Activated CD4-positive, CD25-positive, alpha-beta regulatory T cell treated with anti-CD3 and anti-CD28 coated beads, Interleukin-2, amount 50 U/mL, for 72 hours (primary cell): ENCODE measurements around the gene GPR78.

ENCODE experiments used
- DNase-seq: peaks from one replicate; pipeline ENCODE4 v3.0.0; 2021

GPR78 gene

GRCh38 chr4:8587469-8588195 is 7.4 kb downstream of the GPR78 start:
- no peak for DNase-seq

- DNase-seq: no peak
Measured at GRCh38 chr4:8588196-8588470, 7.9 kb downstream of the GPR78 start.

- DNase-seq: no peak
Measured at GRCh38 chr4:8589336-8589735, 9.1 kb downstream of the GPR78 start.

- DNase-seq: no peak
Measured at GRCh38 chr4:8589823-8590545, 9.8 kb downstream of the GPR78 start.

- DNase-seq: no peak
Measured at GRCh38 chr4:8590546-8590880, 10.3 kb downstream of the GPR78 start.

- DNase-seq: no peak
Measured at GRCh38 chr4:8591114-8591513, 10.9 kb downstream of the GPR78 start.

- no peak for DNase-seq
Measured at GRCh38 chr4:8591626-8592365, 11.6 kb downstream of the GPR78 start.

- DNase-seq: no peak
Measured at GRCh38 chr4:8592366-8593263, 12.4 kb downstream of the GPR78 start, which contains the start of gene CPZ. Gene CPZ (plus strand): TSS chr4:8592765. CDS start chr4:8592834, 69 bp downstream.

GRCh38 chr4:8593264-8594096 is 13.3 kb downstream of the GPR78 start:
- DNase-seq: no peak

GRCh38 chr4:8594097-8595038 is 14.2 kb downstream of the GPR78 start:
- DNase-seq: no peak

GRCh38 chr4:8595237-8596087 is 15.3 kb downstream of the GPR78 start:
- no peak for DNase-seq

- DNase-seq: no peak
Measured at GRCh38 chr4:8596891-8597290, 16.7 kb downstream of the GPR78 start.

- no peak for DNase-seq
Measured at GRCh38 chr4:8597319-8597718, 17.1 kb downstream of the GPR78 start.

- DNase-seq: no peak
Measured at GRCh38 chr4:8597791-8598190, 17.6 kb downstream of the GPR78 start.

GRCh38 chr4:8598391-8599090 is 18.3 kb downstream of the GPR78 start:
- no peak for DNase-seq

GRCh38 chr4:8599091-8599460 is 18.9 kb downstream of the GPR78 start:
- no peak for DNase-seq

GRCh38 chr4:8599657-8600056 is 19.5 kb downstream of the GPR78 start:
- no peak for DNase-seq

GRCh38 chr4:8600266-8600665 is 20.1 kb downstream of the GPR78 start:
- no peak for DNase-seq

- DNase-seq: no peak
Measured at GRCh38 chr4:8600686-8601085, 20.5 kb downstream of the GPR78 start.
